ENCODE results near the gene C1QTNF8.

Gene C1QTNF8

GRCh38 chr16:1057252-1057932 lies 38.7 kb downstream of the C1QTNF8 start:
- FAIRE-seq: no peak

- no peak for FAIRE-seq
Measured at GRCh38 chr16:1056196-1056595, 39.8 kb downstream of the C1QTNF8 start.

GRCh38 chr16:1055557-1055924 lies 40.5 kb downstream of the C1QTNF8 start:
- no peak for FAIRE-seq

GRCh38 chr16:1054660-1055556 lies 41.1 kb downstream of the C1QTNF8 start:
- FAIRE-seq: no peak

- FAIRE-seq: no peak
Measured at GRCh38 chr16:1053700-1054368, 42.2 kb downstream of the C1QTNF8 start.

GRCh38 chr16:1053121-1053521 lies 42.9 kb downstream of the C1QTNF8 start:
- no peak for FAIRE-seq

GRCh38 chr16:1052721-1053120 lies 43.3 kb downstream of the C1QTNF8 start:
- no peak for FAIRE-seq

GRCh38 chr16:1051446-1051845 lies 44.6 kb downstream of the C1QTNF8 start:
- FAIRE-seq: no peak

- FAIRE-seq: no peak
Measured at GRCh38 chr16:1050921-1051320, 45.1 kb downstream of the C1QTNF8 start.

- no peak for FAIRE-seq
Measured at GRCh38 chr16:1050516-1050915, 45.5 kb downstream of the C1QTNF8 start.

- no peak for FAIRE-seq
Measured at GRCh38 chr16:1049976-1050247, 46.1 kb downstream of the C1QTNF8 start.

- no peak for FAIRE-seq
Measured at GRCh38 chr16:1049113-1049975, 46.7 kb downstream of the C1QTNF8 start.

GRCh38 chr16:1048442-1049112 lies 47.5 kb downstream of the C1QTNF8 start:
- FAIRE-seq: no peak

GRCh38 chr16:1047801-1048200 lies 48.2 kb downstream of the C1QTNF8 start:
- FAIRE-seq: no peak

- FAIRE-seq: no peak
Measured at GRCh38 chr16:1047123-1047522, 48.9 kb downstream of the C1QTNF8 start.

- FAIRE-seq: no peak
Measured at GRCh38 chr16:1045993-1046911, 49.8 kb downstream of the C1QTNF8 start.

- no peak for FAIRE-seq
Measured at GRCh38 chr16:1045310-1045992, 50.6 kb downstream of the C1QTNF8 start.

GRCh38 chr16:1044460-1045309 lies 51.4 kb downstream of the C1QTNF8 start:
- no peak for FAIRE-seq

GRCh38 chr16:1043881-1044451 lies 52.1 kb downstream of the C1QTNF8 start:
- FAIRE-seq: no peak

All from endometrium (tissue), 2 donors.